ENCODE results near the gene OR2D2. TPM values are rescaled to one million over a fixed set of nuclear protein-coding genes. Genes with fewer than 3 reads are reported as not detected.
"Not testable (repeated sequence)": the region's sequence is repeated elsewhere in the genome, so short reads cannot be mapped to it uniquely, and the experiment has no call there.

OR2D2 gene
- total RNA-seq, 1 donor from 2014 or later = 0.07 TPM

DNA sequence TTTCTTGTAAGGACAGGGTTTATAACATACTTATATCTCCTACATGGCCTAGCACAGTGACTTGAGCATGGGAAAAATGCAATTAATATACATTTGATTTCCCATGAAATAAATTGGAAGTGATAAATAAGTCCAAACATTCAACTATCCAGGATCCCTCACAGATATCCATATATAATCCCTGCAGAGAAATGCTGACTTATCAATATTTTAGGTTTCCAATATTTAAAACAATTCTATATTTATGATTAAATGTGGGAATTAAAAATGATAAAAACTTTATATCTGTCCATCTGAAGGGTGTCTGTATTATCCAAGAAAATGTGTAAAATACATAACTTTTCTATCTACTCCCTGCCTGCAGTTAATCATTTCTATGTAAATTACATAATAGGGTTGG is 9.5 kb downstream of the OR2D2 start:
- DNase-seq (ENCODE audit: low read depth, low spot score) = no peak

DNA sequence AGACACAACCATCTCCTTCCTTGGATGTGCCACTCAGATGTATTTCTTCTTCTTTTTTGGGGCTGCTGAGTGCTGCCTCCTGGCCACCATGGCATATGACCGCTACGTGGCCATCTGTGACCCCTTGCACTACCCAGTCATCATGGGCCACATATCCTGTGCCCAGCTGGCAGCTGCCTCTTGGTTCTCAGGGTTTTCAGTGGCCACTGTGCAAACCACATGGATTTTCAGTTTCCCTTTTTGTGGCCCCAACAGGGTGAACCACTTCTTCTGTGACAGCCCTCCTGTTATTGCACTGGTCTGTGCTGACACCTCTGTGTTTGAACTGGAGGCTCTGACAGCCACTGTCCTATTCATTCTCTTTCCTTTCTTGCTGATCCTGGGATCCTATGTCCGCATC is 15.4 kb downstream of the OR2D2 start:
- no peak for DNase-seq (ENCODE audit: low read depth, low spot score)

DNA sequence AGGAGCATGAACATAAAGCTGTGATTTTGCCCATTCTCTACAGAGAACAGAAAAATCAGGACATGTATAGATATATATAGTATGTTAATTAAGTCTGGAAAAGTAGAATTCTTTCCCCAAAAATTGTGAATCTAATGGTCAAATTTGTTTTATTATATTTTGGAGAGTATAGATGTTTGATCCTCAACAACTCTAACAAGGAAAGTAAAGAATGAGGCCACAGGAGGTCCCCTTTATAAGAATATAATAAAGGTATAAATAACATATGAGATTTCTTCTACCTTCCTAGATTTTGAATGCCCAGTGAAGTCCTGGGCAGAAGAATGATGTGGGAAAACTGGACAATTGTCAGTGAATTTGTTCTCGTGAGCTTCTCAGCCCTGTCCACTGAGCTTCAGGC is 16.0 kb downstream of the OR2D2 start, which contains the start of gene OR10A4:
OR10A4 (plus strand) TSS at position 301 of the 400 bp plus-strand sequence; CDS start at position 324, 23 bp downstream.
- no peak for DNase-seq (ENCODE audit: low read depth, low spot score)

DNA sequence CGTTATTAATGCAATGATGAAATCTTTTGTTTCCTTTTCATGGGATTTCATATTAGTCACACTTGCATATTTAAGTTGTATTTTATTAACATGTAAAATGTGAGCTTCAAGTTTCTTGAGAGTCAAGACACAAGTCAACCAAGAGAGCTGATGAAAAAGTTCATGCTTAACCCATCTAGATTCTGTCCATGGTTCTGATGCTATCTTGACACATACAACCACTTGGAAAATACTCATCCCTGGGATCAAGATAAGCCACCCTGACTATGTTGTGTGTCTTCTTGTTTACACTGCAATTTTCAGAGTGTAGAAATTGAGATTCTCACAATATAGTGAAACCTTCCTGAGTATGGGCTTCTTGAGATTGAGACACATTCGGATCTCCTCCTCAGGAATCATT is 16.5 kb downstream of the OR2D2 start:
- DNase-seq (ENCODE audit: low read depth, low spot score) = no peak

DNA sequence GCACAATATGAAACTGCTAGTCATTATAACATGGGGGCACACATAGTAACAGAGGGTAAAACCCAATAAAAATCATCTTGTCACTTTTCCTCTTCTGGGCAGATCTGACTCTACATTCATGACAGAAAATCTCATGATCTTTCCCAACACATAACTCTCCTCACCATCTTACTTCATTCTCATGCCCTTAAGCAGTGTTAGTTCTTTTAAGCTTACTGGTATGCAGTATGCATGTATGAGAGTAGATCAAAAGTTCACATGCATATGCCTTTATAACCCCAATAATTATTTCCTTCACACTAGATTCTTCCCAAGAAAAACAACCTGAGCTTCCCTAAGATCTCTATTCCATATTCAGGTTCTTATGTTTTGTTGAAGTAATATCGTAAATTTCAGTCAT is 21.0 kb downstream of the OR2D2 start:
- DNase-seq (ENCODE audit: low read depth, low spot score) = no peak

DNA sequence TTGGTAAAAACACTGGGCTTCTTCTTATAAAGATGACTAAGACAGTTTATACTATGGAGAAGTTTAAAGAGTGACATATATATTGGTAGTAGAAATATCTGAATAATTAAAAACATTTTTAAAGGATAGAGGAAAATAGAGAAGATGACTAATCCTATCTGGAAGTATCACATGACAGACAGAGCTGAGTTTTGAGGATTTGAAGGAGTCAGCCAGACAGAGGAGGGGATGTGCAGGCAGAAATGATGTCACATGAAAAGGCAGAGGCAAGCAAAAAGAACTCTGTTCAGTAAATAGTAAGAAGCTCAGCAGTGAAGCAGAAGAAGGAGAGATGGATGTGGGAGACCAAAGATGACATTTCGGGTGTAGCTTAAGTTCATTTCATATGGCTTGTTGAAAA is 27.9 kb downstream of the OR2D2 start:
- no peak for DNase-seq (ENCODE audit: low read depth, low spot score)

DNA sequence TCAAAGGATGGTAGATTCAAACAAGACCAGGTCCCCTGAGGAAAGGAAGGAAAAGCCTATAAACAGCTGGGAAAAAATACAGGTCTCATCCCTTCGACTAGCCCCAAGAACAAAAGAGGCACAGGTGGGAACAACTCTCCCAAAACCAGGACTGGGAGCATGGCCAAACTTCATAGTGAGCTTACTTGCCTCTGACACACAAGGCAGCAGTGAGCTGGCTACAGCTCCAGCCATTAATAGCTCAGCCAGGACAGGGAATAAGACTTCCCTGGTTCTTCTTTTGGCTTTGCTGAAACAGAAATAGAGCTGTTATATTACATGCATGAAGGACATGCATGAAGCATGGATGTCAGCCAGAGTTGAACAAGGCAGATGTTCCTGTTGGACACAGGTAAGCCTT is 29.3 kb downstream of the OR2D2 start, which contains the start of gene OR10A2:
OR10A2 (plus strand) TSS at position 97 of the 400 bp plus-strand sequence. CDS start 6,698 bp downstream, outside the sequence.
- no peak for DNase-seq (ENCODE audit: low read depth, low spot score)

DNA sequence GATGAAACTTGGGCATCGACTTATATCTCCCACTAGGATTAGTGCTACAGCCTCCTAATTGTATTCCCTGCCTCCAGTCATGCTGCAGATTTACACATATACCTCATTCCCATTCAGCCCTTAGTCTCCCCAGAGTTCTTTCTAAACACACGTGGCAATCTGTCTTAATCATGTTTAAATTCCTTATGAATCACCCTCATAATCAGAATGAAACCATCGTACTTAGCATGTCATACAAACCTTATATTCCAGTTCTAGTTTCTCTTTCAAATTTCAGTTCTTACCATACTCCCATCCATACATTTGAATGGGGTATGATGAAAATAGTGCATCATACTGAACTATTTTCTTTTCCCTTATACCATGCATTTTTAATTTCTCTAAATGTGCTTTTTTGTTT is 35.4 kb downstream of the OR2D2 start:
- no peak for DNase-seq (ENCODE audit: low read depth, low spot score)

DNA sequence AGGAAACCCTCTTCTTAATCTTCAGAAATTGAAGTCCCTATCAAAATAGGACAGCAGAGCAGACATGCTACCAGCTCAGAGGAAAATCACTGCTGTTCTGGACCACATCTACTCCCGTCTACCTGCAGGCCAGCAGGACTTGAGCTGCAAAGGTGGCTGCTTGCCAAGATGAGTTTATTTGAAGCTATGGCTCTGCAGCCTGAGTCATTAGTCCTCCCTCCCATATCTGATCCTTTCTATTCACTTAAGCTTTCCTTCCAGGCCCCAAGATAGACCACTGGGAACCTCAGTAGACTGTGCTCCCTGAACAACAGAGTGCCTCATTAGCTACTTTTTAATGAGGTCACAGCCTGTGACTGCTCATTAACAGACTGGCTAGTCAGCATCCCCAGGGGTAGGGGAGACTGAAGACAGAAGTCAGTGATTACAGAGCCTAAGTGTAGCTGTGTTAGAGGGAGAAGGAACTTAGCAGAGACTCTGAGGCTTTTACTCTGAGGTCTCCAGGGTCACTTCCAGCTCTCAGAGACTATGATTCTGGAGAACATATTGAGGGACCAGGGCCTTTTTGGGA is 36.2 kb downstream of the OR2D2 start:
- no peak for DNase-seq (ENCODE audit: low read depth, low spot score)

DNA sequence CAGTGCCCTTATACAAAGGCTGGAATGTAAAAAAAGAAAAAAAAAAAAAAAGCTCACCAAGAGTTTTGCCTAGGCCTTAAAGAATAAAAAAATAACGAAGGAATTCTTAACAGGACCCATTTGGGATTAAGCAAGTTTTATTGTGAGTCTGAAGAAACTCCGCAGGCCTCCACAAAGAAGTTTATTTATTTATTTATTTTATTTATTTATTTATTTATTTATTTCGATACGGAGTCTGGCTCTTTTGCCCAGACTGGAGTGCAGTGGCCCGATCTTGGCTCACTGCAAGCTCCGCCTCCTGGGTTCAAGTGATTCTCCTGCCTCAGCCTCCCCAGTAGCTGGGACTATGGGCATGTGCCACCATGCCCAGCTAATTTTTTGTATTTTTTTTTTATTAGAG is 37.5 kb downstream of the OR2D2 start:
- not testable (repeated sequence) for DNase-seq (ENCODE audit: low read depth, low spot score)

DNA sequence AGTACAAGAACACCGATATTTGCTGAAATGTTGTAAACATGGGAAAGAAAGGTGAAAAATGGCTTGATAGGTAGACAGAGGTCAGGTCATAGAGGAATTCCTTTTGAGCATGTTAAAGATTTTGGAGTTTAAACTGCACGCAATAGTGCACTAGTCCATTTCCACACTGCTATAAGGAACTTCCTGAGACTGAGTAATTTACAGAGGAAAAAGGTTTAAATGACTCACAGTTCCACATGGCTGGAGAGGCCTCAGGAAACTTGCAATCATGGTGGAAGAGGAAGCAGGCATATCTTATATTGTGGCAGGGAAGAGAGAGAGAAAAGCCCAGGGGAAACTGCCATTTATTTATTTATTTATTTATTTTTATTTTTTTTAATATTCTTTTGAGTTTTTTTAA is 41.8 kb downstream of the OR2D2 start:
- no peak for DNase-seq (ENCODE audit: low read depth, low spot score)

DNA sequence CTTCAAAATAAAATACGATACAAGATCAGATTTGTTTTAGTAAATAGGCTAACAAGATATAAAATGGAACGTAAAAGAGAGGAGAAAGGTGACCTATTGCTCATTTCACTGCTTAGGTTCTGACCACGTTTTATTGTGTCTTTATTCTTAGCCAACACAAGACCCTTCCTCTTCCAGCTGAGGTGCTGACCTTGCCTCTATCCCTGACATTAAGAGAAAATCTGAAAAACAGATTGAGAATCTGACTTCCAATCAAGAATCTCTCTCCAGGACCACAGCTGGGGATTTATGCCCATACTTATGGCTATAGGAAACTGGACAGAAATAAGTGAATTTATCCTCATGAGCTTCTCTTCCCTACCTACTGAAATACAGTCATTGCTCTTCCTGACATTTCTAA is 46.9 kb downstream of the OR2D2 start, which contains the start of gene OR10A5:
OR10A5 (plus strand) TSS at position 301 of the 400 bp plus-strand sequence; CDS start at position 301, 0 bp downstream.
- no peak for DNase-seq (ENCODE audit: low read depth, low spot score)

DNA sequence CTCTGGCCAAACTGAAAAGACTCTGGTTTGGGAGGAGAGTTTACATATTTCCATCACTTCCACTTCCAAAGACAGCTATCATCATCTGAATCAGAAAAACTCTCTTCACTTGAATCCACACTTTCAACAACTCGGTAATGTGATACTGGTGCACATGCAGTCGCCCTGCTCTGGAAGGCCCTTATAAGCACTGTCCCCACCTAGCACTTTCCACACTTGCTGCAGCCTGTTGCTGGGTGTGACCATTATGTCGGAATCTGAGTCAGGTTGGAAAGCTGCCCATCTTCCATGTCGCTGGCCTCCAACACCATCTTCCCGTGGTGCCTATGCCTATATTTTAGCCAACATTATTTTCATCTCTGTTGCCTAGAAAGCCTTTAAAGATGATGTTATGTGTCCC is 47.9 kb downstream of the OR2D2 start:
- no peak for DNase-seq (ENCODE audit: low read depth, low spot score)

DNA sequence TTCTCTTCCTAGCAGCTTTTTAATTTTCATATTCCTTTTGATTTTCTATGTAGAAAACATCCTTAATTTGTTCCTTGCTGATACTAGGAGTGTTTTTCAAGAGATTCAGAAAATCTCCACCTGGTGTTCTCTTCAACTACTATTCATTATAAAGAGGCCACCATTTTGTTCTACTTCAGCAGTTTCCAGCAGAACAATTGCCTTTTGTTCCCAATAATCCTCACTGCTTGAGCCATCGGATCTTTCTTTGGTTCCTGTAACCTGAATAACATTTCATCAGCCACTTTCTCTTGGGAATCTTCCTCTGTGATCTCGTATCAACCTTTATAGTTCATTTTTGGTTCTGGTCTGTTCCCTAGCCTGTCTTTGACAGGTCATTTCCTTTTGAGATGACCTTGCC is 48.6 kb downstream of the OR2D2 start:
- no peak for DNase-seq (ENCODE audit: low read depth, low spot score)

DNA sequence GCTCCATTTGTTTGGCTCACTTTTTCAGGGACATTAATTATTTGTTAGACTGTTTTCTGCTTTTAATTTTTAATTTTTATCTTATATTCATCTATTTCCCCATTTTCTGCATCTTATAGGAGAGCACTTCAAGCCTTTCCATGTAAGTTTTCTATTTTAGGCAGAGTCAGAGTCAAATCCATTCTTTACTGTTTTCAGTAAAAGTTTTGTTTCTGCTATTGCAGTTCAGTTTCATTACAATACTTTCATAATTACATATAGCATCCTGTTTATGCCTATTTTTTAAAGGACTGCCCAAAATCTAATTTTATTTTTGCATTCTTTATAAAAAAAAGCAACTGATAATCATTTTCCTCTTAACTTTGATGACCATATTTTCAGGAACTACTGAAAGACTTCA is 50.6 kb downstream of the OR2D2 start:
- no peak for DNase-seq (ENCODE audit: low read depth, low spot score)

Other genes with a start within 250 kb of the OR2D2 start
- 41.7 and 47.4 TPM in 2 replicates for gene DCHS1, start 236.7 kb downstream of the OR2D2 start, total RNA-seq
- 75.5 and 91.9 TPM in 2 replicates for gene MRPL17, start 209.2 kb downstream of the OR2D2 start, total RNA-seq
- 0.07 TPM in 2 replicates for gene OR2AG2, start 120.5 kb downstream of the OR2D2 start, total RNA-seq
- under 0.01 TPM in 1 of 2 replicates, not detected in the other for gene OR2AG1, start 109.5 kb downstream of the OR2D2 start, total RNA-seq
- 0.07 and 0.20 TPM in 2 replicates for gene OR6A2, start 92.8 kb downstream of the OR2D2 start, total RNA-seq
- not detected in 2 replicates for gene OR10A5, start 46.8 kb downstream of the OR2D2 start, total RNA-seq
- not detected in 2 replicates for gene OR10A2, start 29.4 kb downstream of the OR2D2 start, total RNA-seq
- not detected in 2 replicates for gene OR10A4, start 15.9 kb downstream of the OR2D2 start, total RNA-seq
- gene OR2D3, start 28.5 kb upstream of the OR2D2 start, total RNA-seq = not detected in 2 replicates
- 4.6 and 5.9 TPM in 2 replicates for gene ZNF215, start 33.9 kb upstream of the OR2D2 start, total RNA-seq
- gene ZNF214, start 127.8 kb upstream of the OR2D2 start, total RNA-seq = 2.0 and 4.1 TPM in 2 replicates
- gene NLRP14, start 128.0 kb upstream of the OR2D2 start, total RNA-seq = 0.21 and 0.40 TPM in 2 replicates
- gene RBMXL2, start 196.5 kb upstream of the OR2D2 start, total RNA-seq = 0.04 and 0.20 TPM in 2 replicates

All from pulmonary artery endothelial cell (primary cell).